LNCAP (cell line): Measurements from ENCODE around the gene ZNF143.

Source experiments
- CTCF ChIP-seq: fragments of 450-650 bp; IDR thresholded peaks from 2 replicates; pipeline ENCODE4 v1.5.1; 2017; ENCODE audit warnings: mild to moderate bottlenecking

The ZNF143 gene

GRCh38 chr11:9571071-9571762 lies 110.4 kb downstream of the ZNF143 start:
- no peak for TF ChIP-seq CTCF

- TF ChIP-seq CTCF, result no peak
These were observed 110.9 kb downstream of the ZNF143 start for GRCh38 chr11:9571763-9572115.

- TF ChIP-seq CTCF, result no peak
These were observed 112.4 kb downstream of the ZNF143 start, which contains the start of gene WEE1 for GRCh38 chr11:9573052-9573774. Gene WEE1, plus strand, starts transcription at chr11:9573670. Its CDS starts 264 bp downstream, at chr11:9573934.

- no peak for TF ChIP-seq CTCF
These were observed 113.2 kb downstream of the ZNF143 start for GRCh38 chr11:9573775-9574621.

GRCh38 chr11:9574622-9575259 lies 113.9 kb downstream of the ZNF143 start:
- no peak for TF ChIP-seq CTCF

GRCh38 chr11:9575260-9576240 lies 114.7 kb downstream of the ZNF143 start:
- TF ChIP-seq CTCF, result no peak
